ENCODE results near the gene FSIP1.

FSIP1 gene

GRCh38 chr15:39645138-39645975 is 137.3 kb downstream of the FSIP1 start:
- DNase-seq (ENCODE audit: low spot score), result no peak

GRCh38 chr15:39644136-39644535 is 138.5 kb downstream of the FSIP1 start:
- DNase-seq (ENCODE audit: low spot score), result no peak

GRCh38 chr15:39643727-39644126 is 138.9 kb downstream of the FSIP1 start:
- no peak for DNase-seq (ENCODE audit: low spot score)

GRCh38 chr15:39642011-39642640 is 140.5 kb downstream of the FSIP1 start:
- no peak for DNase-seq (ENCODE audit: low spot score)

- peak; percentile 54 for DNase-seq (ENCODE audit: low spot score)
Observed at GRCh38 chr15:39641191-39641889, 141.3 kb downstream of the FSIP1 start.

- no peak for DNase-seq (ENCODE audit: low spot score)
Observed at GRCh38 chr15:39640665-39641064, 142.0 kb downstream of the FSIP1 start.

GRCh38 chr15:39639037-39639436 is 143.6 kb downstream of the FSIP1 start:
- DNase-seq (ENCODE audit: low spot score), result no peak

- no peak for DNase-seq (ENCODE audit: low spot score)
Observed at GRCh38 chr15:39638041-39638440, 144.6 kb downstream of the FSIP1 start.

GRCh38 chr15:39631357-39631756 is 151.3 kb downstream of the FSIP1 start:
- no peak for DNase-seq (ENCODE audit: low spot score)

- DNase-seq (ENCODE audit: low spot score), result no peak
Observed at GRCh38 chr15:39629906-39630305, 152.7 kb downstream of the FSIP1 start.

GRCh38 chr15:39629371-39629770 is 153.3 kb downstream of the FSIP1 start:
- DNase-seq (ENCODE audit: low spot score), result peak; percentile 79

- DNase-seq (ENCODE audit: low spot score), result no peak
Observed at GRCh38 chr15:39628546-39629257, 153.9 kb downstream of the FSIP1 start.

- DNase-seq (ENCODE audit: low spot score), result no peak
Observed at GRCh38 chr15:39628144-39628508, 154.5 kb downstream of the FSIP1 start.

GRCh38 chr15:39627451-39628143 is 155.0 kb downstream of the FSIP1 start:
- no peak for DNase-seq (ENCODE audit: low spot score)

GRCh38 chr15:39625856-39626255 is 156.8 kb downstream of the FSIP1 start:
- DNase-seq (ENCODE audit: low spot score), result peak; percentile 32

- no peak for DNase-seq (ENCODE audit: low spot score)
Observed at GRCh38 chr15:39625451-39625850, 157.2 kb downstream of the FSIP1 start.

GRCh38 chr15:39624806-39625205 is 157.8 kb downstream of the FSIP1 start:
- DNase-seq (ENCODE audit: low spot score), result peak; percentile 88

GRCh38 chr15:39623529-39623931 is 159.1 kb downstream of the FSIP1 start:
- peak; percentile 72 for DNase-seq (ENCODE audit: low spot score)

- DNase-seq (ENCODE audit: low spot score), result no peak
Observed at GRCh38 chr15:39622660-39623516, 159.8 kb downstream of the FSIP1 start.

- no peak for DNase-seq (ENCODE audit: low spot score)
Observed at GRCh38 chr15:39621976-39622375, 160.7 kb downstream of the FSIP1 start.

- no peak for DNase-seq (ENCODE audit: low spot score)
Observed at GRCh38 chr15:39621210-39621609, 161.4 kb downstream of the FSIP1 start.

All from CD4-positive, alpha-beta T cell treated with Interleukin-2 at 100 ng/mL for 4 hours (primary cell).